GM12878 (cell line): ENCODE measurements around the gene PAM. TPM values are rescaled to one million over a fixed set of nuclear protein-coding genes. Genes with fewer than 3 reads are reported as not detected.

ENCODE experiments used
- ATAC-seq: fragments of 200-7000 bp; cut with Tn5 transposase; 3 replicates; pipeline ENCODE4 v1.9.1; 2020; ENCODE audit warnings: mild to moderate bottlenecking, moderate library complexity
- BruUV-seq: library from RNA; stranded (reverse); fragments of 400-500 nt; replicated peaks from 2 replicates; lab custom pipeline; 2021; lab: Mats Ljungman, UMichigan
- CTCF ChIA-PET: fragments of 300-600 bp; sonication (Branson Sonifier 250); formaldehyde crosslinking; extraction: SDS; loops from one replicate; lab custom pipeline; 2021; ENCODE audit warnings: inconsistent platforms; lab: Yijun Ruan, JAX
- POLR2A ChIA-PET: fragments of 350-600 bp; formaldehyde crosslinking; extraction: SDS; loops from one replicate; lab custom pipeline; 2021; ENCODE audit warnings: inconsistent platforms; lab: Charles Lee
- RAD21 ChIA-PET: fragments of 300-600 bp; sonication (Branson Sonifier 250); formaldehyde crosslinking; loops from one replicate; lab custom pipeline; 2023; ENCODE audit warnings: antibody characterized with exemption; ENCODE audit not compliant: unreplicated experiment; lab: Charles Lee
- SMC1A ChIA-PET: fragments of 300-600 bp; sonication (Branson Sonifier 250); formaldehyde crosslinking; loops from one replicate; lab custom pipeline; 2023; ENCODE audit not compliant: unreplicated experiment, uncharacterized antibody; lab: Charles Lee
- DNase-seq: peaks from one replicate; pipeline ENCODE4 v3.0.0-alpha.2; 2011; ENCODE audit warnings: low read depth, low spot score
- FAIRE-seq: peaks from 3 replicates; lab custom pipeline; 2011; peaks lifted over from hg19 to GRCh38; lab: Jason Lieb, UNC
- H2AFZ ChIP-seq: 2 replicates; pipeline ENCODE4 v1.6.0; 2011; ENCODE audit warnings: low read depth, low read length, control low read depth; ENCODE audit not compliant: control insufficient read depth
- H3K27ac ChIP-seq: 2 replicates; pipeline ENCODE4 v1.5.1; 2011; ENCODE audit warnings: control low read depth; ENCODE audit not compliant: control insufficient read depth, insufficient read depth
- H3K27me3 ChIP-seq, 2 experiments: replicated peaks in 1 of 2; 2 replicates each; pipeline versions ENCODE4 v1.6.0 to v1.6.1; 2011; ENCODE audit warnings: low read length in 1 of 2; ENCODE audit not compliant: control insufficient read depth in 2 of 2, insufficient read depth in 2 of 2
- H3K36me3 ChIP-seq, 2 experiments: 2 replicates each; pipeline ENCODE4 v1.5.1; 2011; ENCODE audit warnings: low read length in 1 of 2; ENCODE audit not compliant: control insufficient read depth in 2 of 2, insufficient read depth in 2 of 2
- H3K4me1 ChIP-seq: 2 replicates; pipeline ENCODE4 v1.6.1; 2011; ENCODE audit warnings: mild to moderate bottlenecking, low read length, moderate library complexity, mixed read lengths; ENCODE audit not compliant: control insufficient read depth, insufficient read depth
- H3K4me2 ChIP-seq: 2 replicates; pipeline ENCODE4 v1.6.0; 2011; ENCODE audit warnings: control low read depth; ENCODE audit not compliant: control insufficient read depth, insufficient read depth
- H3K4me3 ChIP-seq: fragments of 200-600 bp; sonication (generic); 2 replicates; pipeline ENCODE4 v1.5.1; 2016
- H3K79me2 ChIP-seq: 2 replicates; pipeline ENCODE4 v1.6.0; 2011; ENCODE audit warnings: low read length; ENCODE audit not compliant: control insufficient read depth, insufficient read depth
- H3K9ac ChIP-seq: 2 replicates; pipeline ENCODE4 v1.8.0; 2011; ENCODE audit warnings: low read length, control low read depth, mixed read lengths; ENCODE audit not compliant: control insufficient read depth, insufficient read depth
- H3K9me3 ChIP-seq: replicated peaks from 3 replicates; pipeline ENCODE4 v1.5.1; 2011; ENCODE audit warnings: mild to moderate bottlenecking, low read length; ENCODE audit not compliant: control insufficient read depth, insufficient read depth
- H4K20me1 ChIP-seq: 2 replicates; pipeline ENCODE4 v1.6.0; 2011; ENCODE audit not compliant: control insufficient read depth, insufficient read depth
- FOS ChIP-seq: IDR thresholded peaks from 3 replicates; pipeline ENCODE4 v1.6.1; 2011; ENCODE audit warnings: borderline replicate concordance; ENCODE audit not compliant: insufficient read length; ENCODE audit errors: extremely low read depth
- HCFC1 ChIP-seq: fragments of 150-350 bp; IDR thresholded peaks from 2 replicates; pipeline ENCODE4 v1.6.1; 2014; ENCODE audit warnings: low read length
- JUND ChIP-seq: IDR thresholded peaks from 2 replicates; pipeline ENCODE4 v1.6.1; 2012; ENCODE audit warnings: low read depth, mild to moderate bottlenecking, low read length, improper control_type of control experiment, moderate library complexity
- MYC ChIP-seq: IDR thresholded peaks from 2 replicates; pipeline ENCODE4 v1.6.1; 2011; ENCODE audit warnings: mild to moderate bottlenecking, low read length, moderate library complexity, inconsistent platforms; ENCODE audit not compliant: insufficient read depth, insufficient replicate concordance, insufficient read length, severe bottlenecking
- ZNF622 ChIP-seq: fragments of 450-650 bp; IDR thresholded peaks from 2 replicates; pipeline ENCODE4 v1.6.1; 2017; ENCODE audit warnings: mild to moderate bottlenecking, inconsistent platforms
- WGBS: methylation state at CpG from one replicate; pipeline ENCODE4 v1.1.6; 2016; ENCODE audit warnings: low lambda C conversion rate; ENCODE audit not compliant: insufficient replicate concordance, insufficient coverage; ENCODE audit errors: missing lambda C conversion rate; 5-methylcytosine and 5-hydroxymethylcytosine counted together
- in situ Hi-C: fragments of 300-500 bp; cut with MboI; formaldehyde crosslinking; loops from 9 replicates; pipeline ENCODE4 v1.14.3; 2018; ENCODE audit warnings: mixed read lengths
- intact Hi-C: fragments of 100-400 bp; cut with micrococcal nuclease; formaldehyde crosslinking; loops from one replicate; pipeline ENCODE4 v1.14.2; 2022; ENCODE audit not compliant: unreplicated experiment
- polyA plus RNA-seq, 11 experiments: library from polyadenylated mRNA; depleted of rRNA in 4 of 11; unstranded in 6 of 11; stranded (reverse) in 5 of 11; fragments of >200 nt; fragmentation: Nextera tagmentation in 4 of 11; fragmentation: Illumina TruSeq in 1 of 11; extraction: Ambion mirVana in 4 of 11; extraction: Trizol in 1 of 11; gene quantifications; 1 replicate in 1 of 11; 2 replicates in 10 of 11; pipeline versions ENCODE4 v1.2.1 to v1.2.3, GENCODE V29; 2011 to 2016; ENCODE audit warnings: inconsistent platforms in 2 of 11, missing spikeins in 2 of 11, low read depth in 1 of 11
- total RNA-seq, 4 experiments: library from RNA; depleted of rRNA in 3 of 4; stranded (reverse); fragments of >200 nt in 3 of 4; fragmentation: Illumina TruSeq in 1 of 4; extraction: Trizol in 1 of 4; gene quantifications; 2 replicates each; pipeline versions ENCODE4 v1.2.1 to v1.2.3, GENCODE V29; 2013 to 2021
- TF ChIP-seq, protein P1 (sequence below): fragments of 450-650 bp; IDR thresholded peaks from 2 replicates; pipeline ENCODE4 v1.6.1; 2017; ENCODE audit warnings: mild to moderate bottlenecking

Gene PAM
- total and polyA plus RNA-seq, 10 of the 15 experiments (the other 5 are each of a cell fraction or from before 2014, with no cell fraction given), result 5.5 to 72.5 (median 15.4) TPM

DNA sequence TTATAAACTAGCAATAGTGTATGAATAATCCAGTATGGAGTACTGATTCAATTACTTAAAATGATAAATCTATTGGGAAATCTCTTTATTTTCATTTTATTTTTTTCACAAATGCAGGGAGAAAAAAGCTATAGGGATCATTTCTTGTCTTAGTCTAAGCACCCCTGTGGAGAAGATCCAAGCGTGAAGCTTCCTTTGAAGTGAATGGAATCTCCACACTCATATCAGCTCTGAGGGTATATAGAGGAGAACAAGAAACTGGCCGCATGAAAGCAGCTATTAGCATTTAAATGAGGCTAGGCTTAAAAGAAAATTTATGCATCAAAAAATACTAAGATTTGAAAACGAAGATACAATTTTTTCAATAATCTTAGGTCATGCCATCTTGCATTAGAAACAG lies 12.9 kb upstream of the PAM start:
- FAIRE-seq, result no peak
- Histone ChIP-seq H3K9ac (no peak overlapping the region), H3K9me3 (no peaks in the 10 kb centered on the region), H3K4me2 (no peak overlapping the region), H3K79me2 (no peaks in the 10 kb centered on the region), H2AFZ (no peak overlapping the region), H3K4me3 (no peak overlapping the region), H3K36me3 (no peaks in the 10 kb centered on the region), H3K4me1 (peaks cover 1% of the 10 kb centered on the region; the same call in 1 of the 2 replicates), H3K27ac (no peak overlapping the region), H3K27me3 (no peaks in the 10 kb centered on the region), H4K20me1 (no peaks in the 10 kb centered on the region)
- ChIA-PET POLR2A (no interaction called here), SMC1A (interaction anchor here (0.8 to 1.5 kb wide), 2 partner anchors 10 to 12 kb away, joined by 3 read pairs; no protein-coding TSS in a partner anchor), CTCF (no interaction called here), RAD21 (no interaction called here)
- intact Hi-C loops (no loop called here), in situ Hi-C loops (no loop called here)
- TF ChIP-seq HCFC1 (no peak), FOS (no peak), ZNF622 (no peak), MYC (no peak), JUND (no peak)
- TF ChIP-seq, protein P1, sequence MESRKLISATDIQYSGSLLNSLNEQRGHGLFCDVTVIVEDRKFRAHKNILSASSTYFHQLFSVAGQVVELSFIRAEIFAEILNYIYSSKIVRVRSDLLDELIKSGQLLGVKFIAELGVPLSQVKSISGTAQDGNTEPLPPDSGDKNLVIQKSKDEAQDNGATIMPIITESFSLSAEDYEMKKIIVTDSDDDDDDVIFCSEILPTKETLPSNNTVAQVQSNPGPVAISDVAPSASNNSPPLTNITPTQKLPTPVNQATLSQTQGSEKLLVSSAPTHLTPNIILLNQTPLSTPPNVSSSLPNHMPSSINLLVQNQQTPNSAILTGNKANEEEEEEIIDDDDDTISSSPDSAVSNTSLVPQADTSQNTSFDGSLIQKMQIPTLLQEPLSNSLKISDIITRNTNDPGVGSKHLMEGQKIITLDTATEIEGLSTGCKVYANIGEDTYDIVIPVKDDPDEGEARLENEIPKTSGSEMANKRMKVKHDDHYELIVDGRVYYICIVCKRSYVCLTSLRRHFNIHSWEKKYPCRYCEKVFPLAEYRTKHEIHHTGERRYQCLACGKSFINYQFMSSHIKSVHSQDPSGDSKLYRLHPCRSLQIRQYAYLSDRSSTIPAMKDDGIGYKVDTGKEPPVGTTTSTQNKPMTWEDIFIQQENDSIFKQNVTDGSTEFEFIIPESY, result no peak
- BruUV-seq, result no TSS peak
- DNase-seq, result no peak
- WGBS, result 62% methylated on average over 3 of the region's 3 CpGs
- ATAC-seq, result no peak
